Measurements from ENCODE around the gene ORC1. TPM values are rescaled to one million over a fixed set of nuclear protein-coding genes. Genes with fewer than 3 reads are reported as not detected.

Gene ORC1
- total RNA-seq, 4 donors from 2014 or later = 0.29 to 2.6 (median 0.50) TPM

DNA sequence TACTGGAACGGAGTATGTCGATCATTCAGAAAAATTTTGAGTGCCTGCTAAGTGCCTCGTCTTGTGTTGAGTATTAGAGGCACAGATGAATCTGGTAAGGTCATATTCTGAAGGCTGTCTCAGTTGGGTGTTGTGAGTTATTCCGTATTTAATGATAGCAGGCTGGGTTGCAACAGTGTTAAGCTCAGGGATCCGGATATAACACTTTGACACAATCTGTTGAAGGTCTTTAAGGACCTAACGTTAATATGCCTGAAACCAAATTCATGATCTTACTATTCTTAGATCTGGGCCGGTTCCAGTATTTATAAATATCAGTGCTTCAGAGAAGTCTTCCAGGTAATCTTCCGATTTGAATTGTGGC is 734 bp upstream of the ORC1 start:
- peaks cover 0 to 26% of the 10 kb centered on the region in 2 donors for H3K36me3 ChIP-seq
- ATAC-seq (no peak), DNase-seq (no peak)
- in situ Hi-C loops (cut with MboI; ENCODE audit: low sequenced_read_pairs in 4 of 4) (loop anchor here in 3 of 4 donors (25.0 kb wide), 1 partner anchor 282 kb away; the partner anchor contains the start of gene COA7 (in 3 of the 3)), intact Hi-C loops (cut with DNase I; ENCODE audit: low total_unique reads) (loop anchor here (1.0 to 5.0 kb wide), 3 partner anchors 39 to 282 kb away; partner anchors contain the start of genes CC2D1B and TUT4)
- H3K4me1 ChIP-seq = peaks cover 25 to 26% of the 10 kb centered on the region in 2 donors
- TF ChIP-seq POLR2A (IDR thresholded peaks at IDR 0.05) = no peak
- TF ChIP-seq CTCF (IDR thresholded peaks at IDR 0.05 in 4 of 5, conservative IDR thresholded peaks at IDR 0.05 in 1 of 5) = peak in 1 of 5 experiments; percentile 28
- peak overlapping the region; percentile 77 to 94 (median 86) for H3K4me3 ChIP-seq
- H3K9me3 ChIP-seq = no peaks in the 10 kb centered on the region
- no peaks in the 10 kb centered on the region for H3K27me3 ChIP-seq
- peak overlapping the region; percentile 86 to 91 (median 88) for H3K27ac ChIP-seq

- H3K27ac ChIP-seq = peak overlapping the region; percentile 86 to 91 (median 88)
- TF ChIP-seq POLR2A (IDR thresholded peaks at IDR 0.05) = no peak
- no peak for TF ChIP-seq CTCF (IDR thresholded peaks at IDR 0.05 in 4 of 5, conservative IDR thresholded peaks at IDR 0.05 in 1 of 5)
- peak overlapping the region; percentile 77 to 94 (median 86) for H3K4me3 ChIP-seq
- no peaks in the 10 kb centered on the region for H3K9me3 ChIP-seq
- DNase-seq = no peak
- peaks cover 25 to 26% of the 10 kb centered on the region in 2 donors for H3K4me1 ChIP-seq
- intact Hi-C loops (cut with DNase I; ENCODE audit: low total_unique reads) (loop anchor here (1.0 to 5.0 kb wide), 3 partner anchors 37 to 283 kb away; partner anchors contain the start of genes CC2D1B and TUT4), in situ Hi-C loops (cut with MboI; ENCODE audit: low sequenced_read_pairs in 4 of 4) (loop anchor here in 3 of 4 donors (25.0 kb wide), 1 partner anchor 284 kb away; the partner anchor contains the start of gene COA7 (in 3 of the 3))
- peak in 1 of 2 donors; percentile 6 for ATAC-seq
- H3K27me3 ChIP-seq = no peaks in the 10 kb centered on the region
- H3K36me3 ChIP-seq = peaks cover 0 to 13% of the 10 kb centered on the region in 2 donors
Observed at GRCh38 chr1:52403566-52404115, 582 bp downstream of the ORC1 start.

GRCh38 chr1:52402860-52403240 is 1.4 kb downstream of the ORC1 start:
- intact Hi-C loops (cut with DNase I; ENCODE audit: low total_unique reads) (loop anchor here (5.0 kb wide), 1 partner anchor 149 kb away; the partner anchor contains the start of gene TUT4), in situ Hi-C loops (cut with MboI; ENCODE audit: low sequenced_read_pairs in 4 of 4) (loop anchor here in 3 of 4 donors (25.0 kb wide), 1 partner anchor 284 kb away; the partner anchor contains the start of gene COA7 (in 3 of the 3))
- DNase-seq (no peak), ATAC-seq (no peak)
- Histone ChIP-seq H3K27ac (no peak overlapping the region), H3K4me1 (peaks cover 25 to 26% of the 10 kb centered on the region in 2 donors), H3K4me3 (no peak overlapping the region), H3K27me3 (no peaks in the 10 kb centered on the region), H3K36me3 (peaks cover 0 to 5% of the 10 kb centered on the region in 2 donors), H3K9me3 (no peaks in the 10 kb centered on the region)
- TF ChIP-seq POLR2A (IDR thresholded peaks at IDR 0.05) (no peak), CTCF (IDR thresholded peaks at IDR 0.05 in 4 of 5, conservative IDR thresholded peaks at IDR 0.05 in 1 of 5) (no peak)

DNA sequence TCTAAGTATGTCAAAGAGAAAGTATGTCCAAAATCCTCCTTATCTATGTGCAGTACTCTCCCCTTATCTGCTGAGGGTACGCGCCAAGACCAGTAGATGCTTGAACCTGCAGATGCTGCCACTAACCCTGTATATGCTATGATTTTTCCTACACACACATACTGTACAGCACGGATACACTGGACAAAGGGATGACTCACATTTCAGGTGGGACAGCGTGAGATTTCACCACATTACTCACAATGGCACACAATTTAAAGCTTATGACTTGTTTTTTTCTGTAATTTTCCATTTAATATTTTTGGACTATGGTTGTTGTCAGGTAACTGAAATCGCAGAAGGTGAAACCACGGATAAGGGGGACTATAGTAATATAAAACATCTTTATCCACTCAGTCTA is 4.1 kb downstream of the ORC1 start:
- Histone ChIP-seq H3K27ac (no peak overlapping the region), H3K4me1 (peaks cover 10 to 11% of the 10 kb centered on the region in 2 donors), H3K9me3 (no peaks in the 10 kb centered on the region), H3K36me3 (no peaks in the 10 kb centered on the region), H3K27me3 (no peaks in the 10 kb centered on the region), H3K4me3 (no peak overlapping the region)
- intact Hi-C loops (cut with DNase I; ENCODE audit: low total_unique reads) (loop anchor here (5.0 kb wide), 1 partner anchor 152 kb away; the partner anchor contains the start of gene TUT4), in situ Hi-C loops (cut with MboI; ENCODE audit: low sequenced_read_pairs in 4 of 4) (loop anchor here in 3 of 4 donors (25.0 kb wide), 1 partner anchor 287 kb away; the partner anchor contains the start of gene COA7 (in 3 of the 3))
- TF ChIP-seq CTCF (IDR thresholded peaks at IDR 0.05 in 4 of 5, conservative IDR thresholded peaks at IDR 0.05 in 1 of 5) (no peak), POLR2A (IDR thresholded peaks at IDR 0.05) (no peak)
- ATAC-seq (no peak), DNase-seq (no peak)

Data from gastrocnemius medialis (tissue), 4 donors.